22Rv1 (cell line): Measurements from ENCODE around the gene WIPF2.
"Not testable (repeated sequence)": the region's sequence is repeated elsewhere in the genome, so short reads cannot be mapped to it uniquely, and the experiment has no call there.

ENCODE experiments used
- ZFX ChIP-seq: fragments of 450-650 bp; IDR thresholded peaks from 2 replicates; pipeline ENCODE4 v1.6.1; 2017; ENCODE audit warnings: antibody characterized with exemption, borderline replicate concordance
- TF ChIP-seq, protein P1 (sequence below): fragments of 450-650 bp; IDR thresholded peaks from 2 replicates; pipeline ENCODE4 v1.5.1; 2017; ENCODE audit warnings: mild to moderate bottlenecking

DNA sequence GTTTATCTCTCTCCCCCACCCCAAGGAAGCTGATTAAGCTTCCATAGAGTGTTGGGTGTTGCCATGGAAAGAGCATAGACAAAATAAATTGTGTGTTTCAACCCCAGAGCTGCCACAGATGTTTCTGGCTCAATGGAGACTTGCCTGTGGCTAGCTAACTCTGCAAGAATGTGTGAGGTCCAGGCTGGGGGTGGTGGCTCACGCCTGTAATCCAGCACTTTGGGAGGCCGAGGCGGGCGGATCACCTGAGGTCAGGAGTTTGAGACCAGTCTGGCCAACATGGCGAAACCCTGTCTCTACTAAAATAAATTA, 85.4 kb downstream of the WIPF2 start:
- TF ChIP-seq, protein P1, sequence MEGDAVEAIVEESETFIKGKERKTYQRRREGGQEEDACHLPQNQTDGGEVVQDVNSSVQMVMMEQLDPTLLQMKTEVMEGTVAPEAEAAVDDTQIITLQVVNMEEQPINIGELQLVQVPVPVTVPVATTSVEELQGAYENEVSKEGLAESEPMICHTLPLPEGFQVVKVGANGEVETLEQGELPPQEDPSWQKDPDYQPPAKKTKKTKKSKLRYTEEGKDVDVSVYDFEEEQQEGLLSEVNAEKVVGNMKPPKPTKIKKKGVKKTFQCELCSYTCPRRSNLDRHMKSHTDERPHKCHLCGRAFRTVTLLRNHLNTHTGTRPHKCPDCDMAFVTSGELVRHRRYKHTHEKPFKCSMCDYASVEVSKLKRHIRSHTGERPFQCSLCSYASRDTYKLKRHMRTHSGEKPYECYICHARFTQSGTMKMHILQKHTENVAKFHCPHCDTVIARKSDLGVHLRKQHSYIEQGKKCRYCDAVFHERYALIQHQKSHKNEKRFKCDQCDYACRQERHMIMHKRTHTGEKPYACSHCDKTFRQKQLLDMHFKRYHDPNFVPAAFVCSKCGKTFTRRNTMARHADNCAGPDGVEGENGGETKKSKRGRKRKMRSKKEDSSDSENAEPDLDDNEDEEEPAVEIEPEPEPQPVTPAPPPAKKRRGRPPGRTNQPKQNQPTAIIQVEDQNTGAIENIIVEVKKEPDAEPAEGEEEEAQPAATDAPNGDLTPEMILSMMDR: not testable (repeated sequence)
- not testable (repeated sequence) for TF ChIP-seq ZFX
